Osteoblast (primary cell): ENCODE data around the gene ECHDC1. TPM values are rescaled to one million over a fixed set of nuclear protein-coding genes. Genes with fewer than 3 reads are reported as not detected.

Experiments
- DNase-seq: peaks from one replicate; pipeline ENCODE4 v3.0.0; 2011; ENCODE audit warnings: low spot score, mixed read lengths; ENCODE audit not compliant: insufficient read length; ENCODE audit errors: missing footprints
- H2AFZ ChIP-seq: 2 replicates; pipeline ENCODE4 v1.6.0; 2011; ENCODE audit warnings: mild to moderate bottlenecking, low read length
- H3K27ac ChIP-seq: 2 replicates; pipeline ENCODE4 v1.5.1; 2011; ENCODE audit warnings: mild to moderate bottlenecking, low read depth, low read length, moderate library complexity
- H3K27me3 ChIP-seq: 2 replicates; pipeline ENCODE4 v1.6.0; 2012; ENCODE audit warnings: mild to moderate bottlenecking, control low read depth, inconsistent platforms, low read length, moderate library complexity; ENCODE audit not compliant: insufficient read depth
- H3K36me3 ChIP-seq: 2 replicates; pipeline ENCODE4 v1.5.1; 2011; ENCODE audit warnings: mild to moderate bottlenecking, low read length, control low read depth, moderate library complexity; ENCODE audit not compliant: insufficient read depth
- H3K4me1 ChIP-seq: 2 replicates; pipeline ENCODE4 v1.5.1; 2011; ENCODE audit warnings: mild to moderate bottlenecking, low read length, control low read depth, moderate library complexity; ENCODE audit not compliant: insufficient read depth
- H3K4me2 ChIP-seq: 2 replicates; pipeline ENCODE4 v1.6.0; 2011; ENCODE audit warnings: mild to moderate bottlenecking, low read length; ENCODE audit not compliant: insufficient read depth
- H3K4me3 ChIP-seq: fragments of 200-600 bp; sonication (generic); 3 replicates; pipeline ENCODE4 v1.5.1; 2012; ENCODE audit warnings: mild to moderate bottlenecking, low read length, inconsistent platforms; ENCODE audit not compliant: insufficient read depth
- H3K79me2 ChIP-seq: 2 replicates; pipeline ENCODE4 v1.6.0; 2012; ENCODE audit warnings: mild to moderate bottlenecking, low read length, control low read depth, inconsistent platforms; ENCODE audit not compliant: insufficient read depth
- H3K9me3 ChIP-seq: 2 replicates; pipeline ENCODE4 v1.5.1; 2011; ENCODE audit warnings: low read depth, low read length, control low read depth
- H4K20me1 ChIP-seq: 2 replicates; pipeline ENCODE4 v1.6.0; 2012; ENCODE audit warnings: mild to moderate bottlenecking, low read length, control low read depth; ENCODE audit not compliant: insufficient read depth
- total RNA-seq: library from RNA; depleted of rRNA; stranded (reverse); fragments of >200 nt; gene quantifications from 2 replicates; pipeline ENCODE4 v1.2.3, GENCODE V29; 2012
- TF ChIP-seq, protein P1 (sequence below): IDR thresholded peaks from 2 replicates; pipeline ENCODE4 v1.5.1; 2011; ENCODE audit warnings: mild to moderate bottlenecking, low read depth, low read length, moderate library complexity; ENCODE audit errors: extremely low read depth

Gene ECHDC1
- total RNA-seq, 1 donor, result 67.0 TPM

DNA sequence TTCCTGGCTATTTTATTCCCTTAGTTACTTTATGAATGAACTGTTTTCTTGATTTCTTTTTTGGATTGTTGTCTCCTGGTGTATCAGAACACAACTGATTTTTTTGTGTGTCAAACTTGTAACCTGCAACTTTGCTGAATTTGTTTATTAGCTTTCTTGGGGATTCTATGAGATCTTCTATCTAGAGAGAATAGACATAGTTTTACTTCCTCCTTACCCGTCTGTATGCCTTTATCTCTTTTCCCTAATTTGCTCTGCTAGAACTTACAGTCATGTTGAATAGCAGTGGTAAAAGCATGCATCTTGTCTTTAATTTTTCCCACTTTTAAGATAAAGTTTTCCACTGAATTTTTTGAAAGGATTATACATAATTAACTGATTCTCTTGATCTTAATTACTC lies 63.6 kb downstream of the ECHDC1 start:
- Histone ChIP-seq H3K36me3 (peaks cover 22% of the 10 kb centered on the region), H3K4me2 (no peak overlapping the region), H3K4me3 (no peak overlapping the region), H3K27ac (no peak overlapping the region), H4K20me1 (peaks cover 27% of the 10 kb centered on the region), H3K9me3 (no peaks in the 10 kb centered on the region), H3K27me3 (no peaks in the 10 kb centered on the region), H2AFZ (no peak overlapping the region), H3K79me2 (peaks cover 66% of the 10 kb centered on the region), H3K4me1 (no peaks in the 10 kb centered on the region)
- TF ChIP-seq, protein P1, sequence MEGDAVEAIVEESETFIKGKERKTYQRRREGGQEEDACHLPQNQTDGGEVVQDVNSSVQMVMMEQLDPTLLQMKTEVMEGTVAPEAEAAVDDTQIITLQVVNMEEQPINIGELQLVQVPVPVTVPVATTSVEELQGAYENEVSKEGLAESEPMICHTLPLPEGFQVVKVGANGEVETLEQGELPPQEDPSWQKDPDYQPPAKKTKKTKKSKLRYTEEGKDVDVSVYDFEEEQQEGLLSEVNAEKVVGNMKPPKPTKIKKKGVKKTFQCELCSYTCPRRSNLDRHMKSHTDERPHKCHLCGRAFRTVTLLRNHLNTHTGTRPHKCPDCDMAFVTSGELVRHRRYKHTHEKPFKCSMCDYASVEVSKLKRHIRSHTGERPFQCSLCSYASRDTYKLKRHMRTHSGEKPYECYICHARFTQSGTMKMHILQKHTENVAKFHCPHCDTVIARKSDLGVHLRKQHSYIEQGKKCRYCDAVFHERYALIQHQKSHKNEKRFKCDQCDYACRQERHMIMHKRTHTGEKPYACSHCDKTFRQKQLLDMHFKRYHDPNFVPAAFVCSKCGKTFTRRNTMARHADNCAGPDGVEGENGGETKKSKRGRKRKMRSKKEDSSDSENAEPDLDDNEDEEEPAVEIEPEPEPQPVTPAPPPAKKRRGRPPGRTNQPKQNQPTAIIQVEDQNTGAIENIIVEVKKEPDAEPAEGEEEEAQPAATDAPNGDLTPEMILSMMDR, result no peak
- DNase-seq, result no peak

GRCh38 chr6:127277878-127278843 lies 65.2 kb downstream of the ECHDC1 start:
- Histone ChIP-seq H3K27me3 (no peaks in the 10 kb centered on the region), H3K4me2 (no peak overlapping the region), H3K9me3 (no peaks in the 10 kb centered on the region), H3K36me3 (peaks cover 17% of the 10 kb centered on the region), H3K79me2 (peaks cover 75% of the 10 kb centered on the region), H3K27ac (no peak overlapping the region), H3K4me3 (no peak overlapping the region), H2AFZ (no peak overlapping the region), H4K20me1 (peaks cover 35% of the 10 kb centered on the region), H3K4me1 (no peaks in the 10 kb centered on the region)
- TF ChIP-seq, protein P1, result no peak
- DNase-seq, result no peak

GRCh38 chr6:127276331-127276730 lies 67.1 kb downstream of the ECHDC1 start:
- Histone ChIP-seq H3K79me2 (peaks cover 87% of the 10 kb centered on the region), H3K9me3 (no peaks in the 10 kb centered on the region), H2AFZ (no peak overlapping the region), H3K36me3 (peaks cover 4% of the 10 kb centered on the region), H3K4me3 (no peak overlapping the region), H3K27me3 (no peaks in the 10 kb centered on the region), H3K4me2 (no peak overlapping the region), H4K20me1 (peaks cover 53% of the 10 kb centered on the region), H3K27ac (no peak overlapping the region), H3K4me1 (no peaks in the 10 kb centered on the region)
- no peak for DNase-seq
- TF ChIP-seq, protein P1, result no peak

DNA sequence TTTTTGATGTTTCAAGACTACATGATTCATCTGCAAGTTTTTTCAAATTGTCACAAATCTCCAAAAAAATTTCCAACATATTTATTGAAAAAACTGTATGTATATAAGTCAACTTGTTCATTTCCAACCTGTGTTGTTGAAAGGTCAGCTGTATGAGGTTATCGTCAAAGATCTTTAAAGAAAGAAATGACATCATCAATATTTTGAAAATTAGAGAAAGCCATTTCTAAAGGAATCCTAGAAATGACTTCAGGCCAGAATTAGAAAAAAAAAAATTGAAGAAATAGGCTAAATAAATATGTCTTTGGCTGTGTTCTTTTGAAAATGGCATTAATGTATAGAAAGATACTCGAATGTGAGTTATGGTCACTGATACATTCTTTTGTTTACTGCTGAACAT lies 69.9 kb downstream of the ECHDC1 start:
- H3K27me3 ChIP-seq, result no peaks in the 10 kb centered on the region
- no peak overlapping the region for H2AFZ ChIP-seq
- H3K4me2 ChIP-seq, result no peak overlapping the region
- peaks cover 61% of the 10 kb centered on the region for H4K20me1 ChIP-seq
- no peak overlapping the region for H3K27ac ChIP-seq
- no peak for DNase-seq
- peaks cover 98% of the 10 kb centered on the region for H3K79me2 ChIP-seq
- no peaks in the 10 kb centered on the region for H3K36me3 ChIP-seq
- no peaks in the 10 kb centered on the region for H3K9me3 ChIP-seq
- H3K4me1 ChIP-seq, result peaks cover 14% of the 10 kb centered on the region
- TF ChIP-seq, protein P1, result no peak
- no peak overlapping the region for H3K4me3 ChIP-seq
